Dedifferentiated amniotic fluid mesenchymal stem cell (primary cell): Measurements from ENCODE around the gene TUBE1.
A peak's percentile ranks its signal among the peaks of the same experiment; 100 is the strongest.
"Not testable (repeated sequence)": the region's sequence is repeated elsewhere in the genome, so short reads cannot be mapped to it uniquely, and the experiment has no call there.

Experiments used
- DNase-seq: peaks from one replicate; pipeline ENCODE4 v3.0.0-alpha.2; 2016; ENCODE audit errors: extremely low spot score

The TUBE1 gene

DNA sequence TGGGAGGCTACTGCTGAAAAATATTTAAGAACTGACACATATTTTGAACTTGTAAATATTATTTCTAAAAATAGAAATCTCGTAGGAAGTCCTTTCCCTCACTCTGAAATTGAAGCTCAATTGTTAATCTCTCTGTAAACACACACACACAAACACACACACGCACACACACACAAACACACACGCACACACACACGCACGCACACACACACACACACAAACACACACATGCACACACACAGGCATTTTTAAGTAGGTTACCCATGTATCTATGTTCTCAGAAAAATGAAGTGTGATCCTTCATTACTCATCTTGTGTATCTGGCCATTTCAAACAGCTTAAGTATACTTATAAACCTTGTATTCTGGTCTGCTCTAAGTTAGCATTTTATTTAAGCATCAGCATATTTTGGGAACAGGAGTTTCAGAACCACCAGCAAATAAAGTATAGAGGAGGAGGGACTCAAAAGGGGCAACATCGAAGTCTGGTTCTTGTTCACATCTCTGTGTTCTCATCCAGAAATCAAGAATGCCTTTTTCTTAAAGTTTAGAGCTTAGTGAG lies 21.8 kb downstream of the TUBE1 start:
- DNase-seq: no peak

DNA sequence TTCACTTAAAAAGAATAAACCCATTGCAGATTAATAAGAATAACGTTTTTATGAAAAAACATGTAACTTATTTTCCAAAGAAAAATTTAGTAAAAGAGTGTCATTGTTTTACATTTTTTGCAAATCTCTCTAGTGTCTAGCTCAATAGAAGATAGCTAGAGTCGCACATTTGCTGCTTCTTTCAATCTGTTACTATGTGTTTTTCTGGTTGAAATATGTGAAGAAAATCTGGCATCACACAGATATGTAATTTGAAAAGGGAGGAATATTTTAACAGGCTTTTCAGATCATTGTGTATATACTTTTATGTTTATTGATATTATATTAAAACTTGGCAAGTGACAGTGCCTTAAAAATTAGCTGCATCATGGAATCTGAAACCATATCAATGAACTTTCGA lies 24.3 kb downstream of the TUBE1 start:
- no peak for DNase-seq

DNA sequence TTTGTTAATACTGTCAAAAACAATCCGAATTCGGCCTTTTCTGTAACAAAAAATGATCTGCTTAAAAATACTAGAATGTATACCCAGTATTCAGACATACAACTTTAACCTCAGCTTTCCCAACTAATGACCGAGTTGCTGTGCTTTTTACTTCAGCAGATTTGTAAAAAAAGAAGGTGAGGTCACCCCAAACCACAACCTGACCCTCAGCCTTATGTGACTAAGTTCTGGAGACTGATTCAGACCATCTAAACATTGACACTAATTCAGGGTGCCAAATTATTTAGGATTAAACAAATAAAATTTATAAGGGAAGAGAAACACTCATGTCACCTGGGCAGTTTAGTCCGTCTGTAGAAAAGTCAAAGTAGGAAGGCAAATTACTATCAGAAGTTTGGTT lies 25.7 kb downstream of the TUBE1 start:
- no peak for DNase-seq

DNA sequence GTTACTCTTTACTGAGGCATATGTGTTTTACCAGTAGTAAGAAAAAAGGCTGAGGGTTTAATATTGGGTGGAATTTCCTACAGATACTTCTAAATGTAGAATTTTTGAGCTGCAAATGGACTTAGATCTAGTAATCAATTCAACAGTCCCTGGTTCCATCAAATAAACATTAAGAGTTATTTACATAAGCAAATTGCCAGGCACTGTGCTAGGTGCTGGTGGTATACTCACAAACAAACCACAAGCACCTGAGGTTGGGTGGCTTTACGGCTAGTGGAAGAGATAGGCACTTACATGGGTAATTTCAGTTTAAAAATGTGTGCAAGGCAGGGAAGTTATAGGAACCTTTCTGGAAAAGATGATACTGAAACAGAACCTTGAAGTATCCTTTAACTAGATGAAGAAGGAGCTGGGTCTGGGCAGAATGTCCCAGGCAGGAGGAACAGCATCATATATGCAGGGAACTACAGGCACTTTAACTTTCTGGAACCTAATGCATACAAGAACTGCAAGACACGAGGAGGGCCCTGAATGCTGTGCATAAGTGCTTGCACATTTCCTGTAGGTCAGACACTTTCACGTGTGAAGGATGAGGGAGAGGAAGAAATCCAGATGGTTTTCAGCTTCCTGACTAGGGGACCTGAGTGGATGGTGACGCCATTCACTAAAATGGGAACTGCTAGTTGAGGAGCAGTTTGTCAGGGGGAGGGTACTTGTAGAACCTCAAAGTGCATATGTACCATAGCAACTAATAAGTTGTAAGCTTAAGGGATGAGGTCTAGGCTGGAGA lies 28.8 kb downstream of the TUBE1 start:
- no peak for DNase-seq

GRCh38 chr6:112054555-112055190 lies 32.6 kb downstream of the TUBE1 start:
- DNase-seq: no peak

DNA sequence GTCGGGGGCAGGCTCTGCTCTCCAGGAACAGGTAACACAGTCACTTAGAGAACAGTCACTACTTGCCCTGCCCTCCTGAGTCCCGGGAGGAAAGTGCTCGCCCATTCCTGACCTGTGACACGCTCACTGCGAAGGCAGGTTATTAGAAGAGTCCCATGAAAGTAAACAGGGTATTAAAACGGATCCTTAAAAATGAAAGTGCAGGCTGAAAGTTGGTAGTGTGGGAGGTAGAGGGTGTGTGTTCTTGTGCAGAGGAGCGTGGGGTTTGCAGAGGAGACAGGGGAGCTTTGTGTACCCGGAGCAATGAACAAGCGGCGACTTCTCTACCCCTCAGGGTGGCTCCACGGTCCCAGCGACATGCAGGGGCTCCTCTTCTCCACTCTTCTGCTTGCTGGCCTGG lies 33.3 kb downstream of the TUBE1 start, which contains the start of gene CCN6:
CCN6 (plus strand) TSS at position 104 of the 400 bp plus-strand sequence; CDS start at position 358, 254 bp downstream.
- DNase-seq: no peak

DNA sequence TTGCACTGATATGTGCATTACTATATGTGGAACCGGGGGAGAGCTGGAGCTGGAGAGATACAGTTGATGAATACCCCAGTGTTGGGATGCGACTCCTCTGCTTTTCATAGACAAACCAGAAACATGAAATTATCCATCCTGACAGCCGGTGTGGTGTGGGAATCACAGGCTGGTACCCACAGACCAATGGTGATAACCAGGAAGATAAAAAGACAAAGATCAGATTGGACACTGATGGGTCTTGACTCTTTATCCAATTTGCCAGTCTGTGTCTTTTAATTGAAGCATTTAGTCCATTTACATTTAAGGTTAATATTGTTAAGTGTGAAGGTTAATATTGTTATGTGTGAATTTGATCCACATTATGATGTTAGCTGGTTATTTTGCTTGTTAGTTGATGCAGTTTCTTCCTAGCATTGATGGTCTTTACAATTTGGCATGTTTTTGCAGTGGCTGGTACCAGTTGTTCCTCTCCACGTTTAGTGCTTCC lies 36.0 kb downstream of the TUBE1 start:
- DNase-seq: not testable (repeated sequence)

- no peak for DNase-seq
Observed at GRCh38 chr6:112050429-112050828, 36.9 kb downstream of the TUBE1 start.

DNA sequence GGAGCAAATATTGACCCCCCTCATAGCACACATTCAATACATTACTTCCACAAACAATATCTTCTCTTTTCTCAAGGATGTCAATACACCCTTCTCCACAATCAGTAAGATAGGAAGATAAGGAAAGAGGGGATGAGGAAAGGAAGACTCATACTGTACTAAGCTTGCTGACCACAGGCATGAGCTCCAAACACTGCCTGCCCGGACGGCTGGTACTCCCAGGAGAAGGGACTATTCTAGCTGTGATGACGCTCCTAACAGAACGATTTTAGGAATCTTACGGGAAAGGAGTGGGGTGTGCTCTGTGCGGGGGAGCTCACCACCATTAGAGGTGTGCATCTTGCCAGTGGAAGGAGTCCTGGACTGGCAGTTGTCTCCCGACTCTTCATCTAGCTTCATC lies 37.3 kb downstream of the TUBE1 start:
- DNase-seq: no peak

- no peak for DNase-seq
Observed at GRCh38 chr6:112049026-112049799, 38.1 kb downstream of the TUBE1 start.

DNA sequence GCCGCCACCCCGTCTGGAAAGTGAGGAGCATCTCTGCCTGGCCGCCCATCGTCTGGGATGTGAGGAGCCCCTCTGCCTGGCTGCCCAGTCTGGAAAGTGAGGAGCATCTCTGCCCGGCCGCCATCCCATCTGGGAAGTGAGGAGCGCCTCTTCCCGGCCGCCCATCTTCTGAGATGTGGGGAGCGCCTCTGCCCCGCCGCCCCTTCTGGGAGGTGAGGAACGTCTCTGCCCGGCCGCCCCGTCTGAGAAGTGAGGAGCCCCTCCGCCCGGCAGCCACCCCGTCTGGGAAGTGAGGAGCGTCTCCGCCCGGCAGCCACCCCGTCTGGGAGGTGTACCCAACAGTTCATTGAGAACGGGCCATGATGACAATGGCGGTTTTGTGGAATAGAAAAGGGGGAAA lies 39.8 kb downstream of the TUBE1 start:
- not testable (repeated sequence) for DNase-seq

- peak; percentile 78 for DNase-seq
Observed at GRCh38 chr6:112044856-112045255, 42.4 kb downstream of the TUBE1 start.

- no peak for DNase-seq
Observed at GRCh38 chr6:112044196-112044595, 43.1 kb downstream of the TUBE1 start.

- peak; percentile 85 for DNase-seq
Observed at GRCh38 chr6:112043032-112044007, 44.0 kb downstream of the TUBE1 start.

DNA sequence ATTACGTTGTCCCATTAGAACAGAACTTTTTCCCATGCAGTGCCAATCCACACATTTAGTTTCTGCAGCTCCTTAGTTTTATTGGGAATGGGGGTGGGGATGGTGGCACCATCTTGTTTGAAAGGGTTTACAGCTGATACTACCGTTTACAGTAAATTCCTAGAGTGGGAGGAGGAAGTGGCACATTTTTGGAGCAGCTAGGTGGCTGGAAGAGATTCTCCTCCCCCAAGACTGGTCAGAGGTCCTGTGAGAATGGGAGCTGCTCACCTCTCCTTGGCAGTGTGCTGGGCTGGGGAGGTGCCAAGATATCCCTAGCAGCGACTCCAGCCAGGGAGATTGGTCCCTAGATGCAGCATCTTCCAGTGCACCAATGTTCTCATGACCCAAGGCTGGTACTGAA lies 45.7 kb downstream of the TUBE1 start:
- no peak for DNase-seq

- DNase-seq: no peak
Observed at GRCh38 chr6:112040956-112041355, 46.3 kb downstream of the TUBE1 start.

GRCh38 chr6:112039431-112039770 lies 47.9 kb downstream of the TUBE1 start:
- DNase-seq: no peak

DNA sequence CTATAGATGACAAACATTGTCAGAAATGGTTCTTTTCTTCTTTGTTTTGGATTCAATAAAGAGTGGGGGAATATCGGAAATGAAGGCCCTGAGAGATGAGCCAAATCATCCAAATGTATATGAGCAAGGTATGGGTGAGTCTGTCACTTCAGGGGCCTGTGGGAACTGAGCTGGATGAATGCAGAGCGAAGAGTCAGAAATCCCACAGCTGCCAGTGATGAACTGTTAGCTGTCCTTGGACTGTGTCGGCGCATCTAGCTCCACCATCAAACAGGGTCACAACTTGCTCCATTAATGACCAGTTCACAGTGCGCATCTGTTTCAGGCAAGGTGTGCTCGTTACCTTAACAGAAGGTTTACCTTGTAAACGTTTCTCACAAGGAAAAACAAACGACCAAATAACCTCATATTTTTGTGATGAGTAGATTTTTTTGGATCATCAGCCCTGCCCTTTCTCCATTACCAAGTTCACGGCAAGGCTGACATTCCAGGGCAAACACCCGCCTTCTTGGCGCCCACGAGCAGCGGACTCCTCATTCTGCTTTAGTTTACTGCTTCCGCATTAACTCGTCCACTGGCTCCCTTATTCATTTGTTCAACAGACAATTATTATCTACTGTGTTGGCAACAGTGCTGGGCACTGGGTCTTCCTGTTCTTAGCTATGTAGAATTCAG lies 48.4 kb downstream of the TUBE1 start:
- DNase-seq: no peak

DNA sequence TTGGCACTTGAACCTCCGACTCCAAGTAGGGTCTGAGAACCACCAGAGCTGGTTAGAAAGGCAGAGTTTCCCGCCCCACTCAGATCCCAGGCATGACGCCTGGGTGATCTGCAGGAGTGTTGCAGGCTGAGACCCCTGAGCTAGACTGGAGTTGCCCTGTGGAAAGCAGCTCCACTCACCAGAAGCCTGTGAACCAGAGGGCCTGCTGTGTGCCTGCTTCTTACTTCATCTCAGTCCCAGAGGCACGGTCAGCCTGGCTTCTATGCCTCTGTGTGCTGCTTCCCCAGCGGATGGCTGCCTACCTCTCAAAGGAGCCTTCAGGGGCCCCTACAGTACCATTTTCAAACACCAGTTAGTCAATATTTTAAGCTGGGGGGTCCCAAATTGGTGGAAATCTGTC lies 49.0 kb downstream of the TUBE1 start:
- no peak for DNase-seq

DNA sequence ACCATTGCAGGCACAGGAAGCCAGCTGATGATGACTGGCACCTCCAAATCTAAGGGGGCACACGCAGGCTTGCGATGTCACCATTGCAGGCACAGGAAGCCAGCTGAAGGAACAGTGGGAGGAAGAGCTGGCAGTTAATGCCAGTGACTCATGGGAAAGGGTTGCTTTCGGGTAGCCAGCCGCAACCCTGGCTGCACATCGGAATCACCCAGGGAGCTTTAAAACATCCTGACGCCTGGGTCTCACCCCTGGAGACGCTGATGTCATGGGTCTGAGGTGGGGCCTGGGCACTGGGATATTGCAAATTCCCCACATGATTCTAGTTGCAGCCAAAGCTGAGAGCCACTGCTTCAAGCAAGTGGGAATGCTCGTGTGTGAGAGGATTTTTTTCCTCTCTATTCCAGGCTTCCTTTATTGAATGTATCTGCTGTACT lies 49.5 kb downstream of the TUBE1 start:
- peak; percentile 83 for DNase-seq
